RWPE2 (cell line): ENCODE results near the gene ABCC4.

Experiments used
- ATAC-seq: fragments of 200-7000 bp; cut with Tn5 transposase; 3 replicates; pipeline ENCODE4 v1.9.1; 2021; ENCODE audit warnings: low read depth
- DNase-seq: peaks from one replicate; pipeline ENCODE4 v3.0.0-alpha.2; 2020; ENCODE audit warnings: low spot score
- H3K27ac ChIP-seq: fragments of 450-650 bp; 2 replicates; pipeline ENCODE4 v1.5.1; 2017; ENCODE audit warnings: mild to moderate bottlenecking; ENCODE audit not compliant: poor library complexity, severe bottlenecking
- H3K27me3 ChIP-seq: fragments of 250-450 bp; sonication (Bioruptor Pico); 2 replicates; pipeline ENCODE4 v1.5.1; 2021; ENCODE audit warnings: mild to moderate bottlenecking, moderate library complexity; ENCODE audit not compliant: insufficient read depth, poor library complexity, severe bottlenecking
- H3K36me3 ChIP-seq: fragments of 250-450 bp; sonication (Bioruptor Pico); 2 replicates; pipeline ENCODE4 v1.5.1; 2020; ENCODE audit warnings: low read depth, mild to moderate bottlenecking, moderate library complexity
- H3K4me1 ChIP-seq: fragments of 250-450 bp; sonication (Bioruptor Pico); 2 replicates; pipeline ENCODE4 v1.5.1; 2021; ENCODE audit warnings: mild to moderate bottlenecking, moderate library complexity; ENCODE audit not compliant: insufficient read depth, poor library complexity, severe bottlenecking
- H3K4me3 ChIP-seq: fragments of 250-450 bp; sonication (Bioruptor Pico); 2 replicates; pipeline ENCODE4 v1.5.1; 2021; ENCODE audit warnings: mild to moderate bottlenecking, moderate library complexity; ENCODE audit not compliant: severe bottlenecking
- H3K9me3 ChIP-seq: fragments of 250-450 bp; sonication (Bioruptor Pico); 2 replicates; pipeline ENCODE4 v1.5.1; 2021; ENCODE audit warnings: mild to moderate bottlenecking, moderate library complexity; ENCODE audit not compliant: severe bottlenecking
- CTCF ChIP-seq: fragments of 450-650 bp; IDR thresholded peaks from one replicate; pipeline ENCODE4 v1.5.1; 2017; ENCODE audit warnings: mild to moderate bottlenecking, moderate library complexity; ENCODE audit not compliant: poor library complexity, severe bottlenecking

Gene ABCC4

GRCh38 chr13:95217920-95218830 lies 83.1 kb downstream of the ABCC4 start:
- H3K36me3 ChIP-seq = no peaks in the 10 kb centered on the region
- no peaks in the 10 kb centered on the region for H3K27me3 ChIP-seq
- H3K27ac ChIP-seq = no peak overlapping the region
- no peaks in the 10 kb centered on the region for H3K4me1 ChIP-seq
- no peak for ATAC-seq
- no peak overlapping the region for H3K4me3 ChIP-seq
- TF ChIP-seq CTCF = no peak
- no peak for DNase-seq
- H3K9me3 ChIP-seq = no peaks in the 10 kb centered on the region

- H3K9me3 ChIP-seq = no peaks in the 10 kb centered on the region
- no peak overlapping the region for H3K27ac ChIP-seq
- H3K4me1 ChIP-seq = no peaks in the 10 kb centered on the region
- no peak for TF ChIP-seq CTCF
- H3K36me3 ChIP-seq = no peaks in the 10 kb centered on the region
- no peaks in the 10 kb centered on the region for H3K27me3 ChIP-seq
- no peak for ATAC-seq
- DNase-seq = no peak
- H3K4me3 ChIP-seq = no peak overlapping the region
Measured at GRCh38 chr13:95216182-95216581, 85.1 kb downstream of the ABCC4 start.

- H3K4me1 ChIP-seq = no peaks in the 10 kb centered on the region
- ATAC-seq (no peak), DNase-seq (no peak)
- H3K9me3 ChIP-seq = no peaks in the 10 kb centered on the region
- no peaks in the 10 kb centered on the region for H3K27me3 ChIP-seq
- H3K27ac ChIP-seq = no peak overlapping the region
- no peak overlapping the region for H3K4me3 ChIP-seq
- no peaks in the 10 kb centered on the region for H3K36me3 ChIP-seq
- no peak for TF ChIP-seq CTCF
Measured at GRCh38 chr13:95212983-95213850, 88.0 kb downstream of the ABCC4 start.

GRCh38 chr13:95209109-95209508 lies 92.1 kb downstream of the ABCC4 start:
- no peak for TF ChIP-seq CTCF
- no peaks in the 10 kb centered on the region for H3K4me1 ChIP-seq
- no peaks in the 10 kb centered on the region; the same call in 1 of the 2 replicates for H3K36me3 ChIP-seq
- DNase-seq (no peak), ATAC-seq (no peak)
- no peaks in the 10 kb centered on the region for H3K27me3 ChIP-seq
- no peaks in the 10 kb centered on the region for H3K9me3 ChIP-seq
- H3K4me3 ChIP-seq = no peak overlapping the region
- no peak overlapping the region for H3K27ac ChIP-seq
